GM12873 (cell line): ENCODE measurements around the gene ALAS2.

Experiments
- CTCF ChIP-seq: IDR thresholded peaks from 2 replicates; pipeline ENCODE4 v1.5.1; 2012; ENCODE audit warnings: low read depth, mild to moderate bottlenecking, moderate library complexity, low read length, control low read depth; ENCODE audit not compliant: insufficient read depth; ENCODE audit errors: missing control alignments

The ALAS2 gene

GRCh38 chrX:55039471-55039870 is 8.7 kb upstream of the ALAS2 start:
- no peak for TF ChIP-seq CTCF

- no peak for TF ChIP-seq CTCF
These were observed 2.7 kb upstream of the ALAS2 start for GRCh38 chrX:55033429-55033828.

GRCh38 chrX:55029291-55029690 is 1.5 kb downstream of the ALAS2 start:
- TF ChIP-seq CTCF, result no peak

GRCh38 chrX:55028611-55029010 is 2.2 kb downstream of the ALAS2 start:
- TF ChIP-seq CTCF, result no peak

GRCh38 chrX:55028040-55028439 is 2.7 kb downstream of the ALAS2 start:
- no peak for TF ChIP-seq CTCF

GRCh38 chrX:55026840-55027239 is 3.9 kb downstream of the ALAS2 start:
- no peak for TF ChIP-seq CTCF

- TF ChIP-seq CTCF, result no peak
These were observed 4.6 kb downstream of the ALAS2 start for GRCh38 chrX:55026143-55026542.
